DMS 273 treated with DMSO at 0.1 percent for 48 hours (cell line): Measurements from ENCODE around the gene PRTG.
"Not testable (repeated sequence)": the region's sequence is repeated elsewhere in the genome, so short reads cannot be mapped to it uniquely, and the experiment has no call there.

Source experiments
- DNase-seq: peaks from one replicate; lab custom pipeline; 2025; lab: John Stamatoyannopoulos, UW

Gene PRTG

DNA sequence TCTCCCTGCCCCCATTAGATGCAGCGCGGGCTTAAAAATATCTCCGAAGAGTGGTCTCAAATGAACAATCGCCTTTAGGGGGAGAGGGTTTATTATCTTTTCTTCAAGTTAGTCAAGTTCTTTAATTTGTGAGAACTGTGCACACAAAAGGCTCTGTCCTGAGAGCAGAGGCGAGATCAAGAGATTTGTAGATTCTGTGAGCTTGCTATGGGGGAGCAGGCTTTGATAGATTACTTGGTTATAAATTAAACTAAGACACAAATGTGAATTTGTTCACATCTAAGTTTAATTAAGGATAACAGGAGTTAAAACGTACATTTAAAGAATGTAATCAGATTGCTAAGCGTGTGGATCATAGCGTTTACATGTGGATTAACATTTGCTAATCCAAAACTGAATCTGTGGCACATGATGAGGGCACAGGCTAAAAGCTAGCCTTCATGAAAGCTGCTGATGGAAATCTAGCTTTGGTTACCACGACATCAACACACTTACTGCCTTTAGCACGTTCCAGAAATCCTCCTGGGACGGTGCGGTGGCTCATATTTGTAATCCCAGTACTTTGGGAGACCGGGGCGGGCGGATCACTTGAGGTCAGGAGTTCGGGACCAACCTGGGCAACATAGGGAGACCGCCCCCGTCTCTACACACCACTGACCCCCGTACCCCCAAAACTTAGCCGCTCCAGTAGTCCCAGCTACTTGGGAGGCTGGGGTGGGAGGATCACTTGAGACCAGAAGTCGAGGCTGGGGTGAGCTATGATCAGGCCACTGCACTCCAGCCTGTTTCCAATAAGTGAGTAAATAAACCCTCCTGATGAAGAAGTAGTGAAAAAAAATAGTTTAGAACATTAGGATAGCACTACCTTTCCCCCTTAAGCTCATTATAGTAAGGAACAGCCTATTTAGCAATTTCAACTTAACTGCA lies 1.0 kb upstream of the PRTG start:
- DNase-seq: no peak

DNA sequence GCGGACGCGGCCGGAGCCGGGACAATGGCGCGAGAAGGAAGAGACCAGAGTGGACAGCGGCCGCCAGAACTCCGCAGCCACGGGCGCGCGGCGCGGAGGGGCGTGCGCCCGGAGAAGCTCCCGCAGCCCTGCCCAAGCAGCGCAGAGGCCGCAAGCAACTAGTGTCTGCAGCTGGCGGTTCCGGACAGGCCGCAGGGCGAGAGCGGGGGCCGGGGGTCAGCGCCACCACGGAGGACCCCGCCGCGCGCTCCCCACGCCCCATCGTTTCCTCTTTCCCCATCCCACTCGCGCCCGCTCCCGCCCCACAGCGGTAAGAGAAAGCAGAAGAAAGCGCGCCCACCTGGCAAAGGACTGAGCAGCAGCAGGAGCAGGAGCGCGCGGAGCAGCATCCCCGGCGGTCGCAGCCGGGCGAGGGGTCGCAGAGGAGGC lies 440 bp downstream of the PRTG start:
- DNase-seq: no peak

DNA sequence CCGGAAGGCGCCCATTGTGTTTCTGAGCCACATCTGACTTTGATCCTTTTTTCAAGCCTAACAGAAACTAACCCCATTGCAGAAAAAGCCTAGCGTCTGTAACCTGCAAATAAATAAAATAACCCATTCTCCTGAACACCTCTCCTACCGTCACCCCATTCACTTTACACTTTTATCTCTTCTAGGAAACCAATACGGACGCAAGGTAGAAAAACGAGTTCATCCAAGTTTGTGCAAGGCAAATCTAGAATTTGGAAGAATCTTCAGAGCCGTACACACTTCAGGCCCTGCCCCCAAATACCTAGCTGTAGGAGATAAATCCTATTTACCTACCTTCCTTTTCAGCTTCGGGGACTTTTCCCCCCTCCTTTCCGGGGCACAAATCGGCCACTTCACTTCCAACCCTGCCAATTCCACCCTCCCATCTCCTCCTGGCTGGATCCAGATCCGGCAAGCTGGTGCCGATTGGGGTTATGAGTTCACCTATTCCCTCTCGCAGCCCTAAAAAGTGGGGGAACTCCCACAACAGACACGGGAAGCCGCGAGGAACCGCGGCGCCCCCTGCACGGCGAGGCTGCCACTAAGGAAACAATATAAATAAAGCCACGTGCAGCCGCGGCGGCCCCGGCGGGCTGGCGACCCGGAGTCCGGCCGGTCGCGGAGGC lies 987 bp downstream of the PRTG start:
- DNase-seq: no peak

DNA sequence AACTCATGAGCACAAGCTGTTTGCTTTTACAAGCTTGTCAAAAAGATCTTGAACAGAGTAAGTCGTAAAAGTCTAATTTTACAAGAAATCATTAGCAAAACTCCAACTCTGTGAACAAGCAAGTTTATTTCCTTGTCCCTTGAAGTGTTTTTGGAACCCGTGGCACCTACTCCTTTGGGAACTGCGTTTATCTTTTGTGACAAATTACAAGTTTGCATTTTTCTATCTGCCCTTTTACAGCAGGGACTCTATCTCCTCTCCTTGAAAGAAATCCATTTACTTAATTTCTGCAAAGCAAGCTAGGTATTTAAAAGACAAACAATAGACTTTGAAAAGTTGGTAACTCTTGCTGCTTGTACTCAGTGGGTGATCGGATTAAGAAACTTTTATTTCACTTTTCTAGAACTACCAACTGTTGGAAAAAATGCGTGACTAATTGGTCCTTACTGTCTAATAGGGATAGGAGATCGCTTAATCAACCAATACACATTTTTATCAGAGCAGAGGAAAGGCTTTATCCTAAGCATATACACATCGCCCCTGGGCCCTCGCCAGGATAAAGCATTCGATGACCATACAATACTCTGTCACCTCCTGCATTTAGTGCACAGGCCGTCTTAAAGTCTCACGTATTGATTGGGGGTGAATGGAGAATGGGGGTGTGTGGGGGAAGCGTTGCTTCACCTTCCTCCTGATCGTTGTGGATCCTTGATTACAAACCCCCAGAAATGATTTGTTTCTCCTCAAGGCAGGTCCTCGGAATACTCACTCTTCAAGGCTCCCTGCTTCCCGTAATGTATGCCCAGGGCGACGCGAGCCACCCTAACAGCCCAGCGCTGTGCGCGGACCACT lies 1.7 kb downstream of the PRTG start:
- no peak for DNase-seq

DNA sequence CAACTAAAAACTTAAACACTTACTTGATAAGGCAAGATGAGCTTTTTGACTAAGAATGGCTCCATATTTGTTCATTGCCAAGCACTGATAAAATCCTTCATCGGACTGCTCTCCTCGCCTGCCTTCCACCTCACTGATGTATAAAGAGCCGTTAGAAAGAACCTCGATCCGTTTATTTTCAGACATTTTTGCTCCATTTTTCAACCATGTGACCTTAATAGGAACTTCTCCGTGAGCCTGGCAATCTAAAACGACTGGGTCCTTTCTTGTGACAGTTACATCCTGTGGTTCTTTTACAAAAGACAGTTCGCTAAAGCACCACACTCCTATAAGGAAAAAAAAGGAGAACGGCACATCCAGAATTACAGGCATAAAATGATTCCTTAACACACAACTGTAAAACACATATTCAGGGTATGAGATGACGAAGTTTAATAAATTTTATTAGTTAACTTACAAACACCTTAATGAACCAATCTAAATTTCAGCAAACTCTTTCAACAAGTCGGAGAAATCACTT lies 2.5 kb downstream of the PRTG start:
- DNase-seq: no peak

DNA sequence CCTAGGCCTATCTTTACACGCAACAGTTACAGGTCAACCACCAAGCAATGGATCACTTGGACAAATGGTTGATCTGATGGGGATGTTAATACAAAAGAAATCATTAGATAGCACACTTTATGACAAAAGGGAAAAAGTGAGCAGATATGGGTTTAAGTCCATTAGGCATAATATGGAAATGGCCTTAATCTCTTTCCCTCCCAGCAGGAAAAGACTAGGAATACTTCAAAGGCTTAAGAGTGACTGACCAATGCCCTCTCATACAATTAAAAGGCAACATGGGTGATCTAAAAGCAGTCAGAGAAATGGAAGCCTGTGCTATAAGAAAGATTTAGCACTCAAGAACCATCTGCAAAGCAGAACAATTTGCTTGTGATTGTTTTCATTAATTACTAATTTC lies 3.3 kb downstream of the PRTG start:
- DNase-seq: no peak

DNA sequence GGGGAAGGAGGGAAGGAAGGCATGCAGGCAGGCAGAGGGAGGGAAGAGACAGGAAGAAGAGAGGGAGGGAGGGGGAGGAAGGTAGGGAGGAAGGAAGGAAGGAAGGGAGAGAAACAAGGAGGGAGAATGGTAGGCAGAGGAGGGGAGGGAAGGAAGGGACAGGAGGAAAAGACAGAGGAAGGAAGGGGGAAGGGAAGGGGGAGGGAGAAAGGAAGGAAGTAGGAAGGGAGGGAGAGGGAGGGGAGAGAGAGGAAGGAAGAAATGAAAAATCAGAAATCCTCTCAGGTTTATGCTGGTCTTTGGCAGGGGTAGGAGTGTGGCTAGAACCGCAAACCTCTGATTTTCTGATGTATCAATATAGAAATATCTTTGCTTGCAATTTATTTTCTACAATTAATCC lies 4.2 kb downstream of the PRTG start:
- no peak for DNase-seq

DNA sequence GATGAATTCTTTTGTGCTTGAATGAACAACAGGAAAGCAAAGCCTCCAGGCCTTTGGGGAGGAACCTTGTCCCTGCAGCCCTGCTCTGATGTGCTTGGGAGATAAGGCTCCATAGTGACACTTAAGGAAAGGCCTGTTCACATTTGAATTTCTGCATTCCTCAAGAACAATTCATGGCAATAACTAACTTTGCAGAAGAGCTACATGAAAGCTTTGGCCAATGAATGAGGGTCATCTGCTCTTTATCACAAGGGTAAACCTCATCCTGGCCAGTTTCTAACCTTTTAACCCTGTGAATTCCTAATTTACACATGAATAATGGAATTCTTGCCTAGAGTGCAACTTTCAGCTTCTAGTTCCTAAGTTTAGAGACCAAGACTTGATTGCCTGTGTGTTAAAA lies 5.6 kb downstream of the PRTG start:
- DNase-seq: no peak

DNA sequence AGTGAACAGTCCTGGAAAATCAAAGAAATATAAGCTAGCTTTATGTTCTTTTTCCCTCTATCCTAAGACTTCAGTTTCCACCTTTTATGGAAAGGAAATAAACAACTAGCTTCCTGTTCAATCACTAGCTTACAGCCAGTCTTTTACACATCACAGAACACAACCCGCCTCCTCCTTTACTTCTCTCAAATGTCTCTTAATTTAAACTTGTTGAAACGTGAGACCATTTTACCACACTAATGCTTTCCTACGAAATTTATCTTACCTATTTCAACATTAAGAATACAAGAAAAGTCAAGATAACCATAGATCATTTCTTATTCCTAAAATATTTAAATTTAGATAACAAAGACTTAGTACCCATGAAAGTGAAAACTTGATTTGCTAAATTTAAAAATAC lies 6.2 kb downstream of the PRTG start:
- no peak for DNase-seq

DNA sequence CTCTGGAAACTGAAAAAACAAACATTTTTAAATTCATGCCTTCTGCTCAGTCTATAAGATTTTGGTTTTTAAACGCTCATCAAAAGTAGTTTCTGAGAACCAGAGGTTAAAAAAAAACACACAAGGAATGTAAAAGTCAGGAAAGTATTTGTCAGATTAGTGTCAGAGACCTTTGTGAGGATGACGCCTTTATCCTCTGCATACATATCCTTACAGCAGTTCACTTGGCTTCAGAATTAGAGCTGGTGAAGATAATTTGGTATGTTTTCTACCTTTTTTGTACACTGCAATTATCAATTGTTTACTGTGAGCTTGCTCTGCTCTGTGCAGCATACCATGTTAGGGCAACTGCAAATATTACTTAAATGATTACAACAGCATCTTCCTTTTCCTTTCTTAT lies 8.3 kb downstream of the PRTG start:
- DNase-seq: no peak

DNA sequence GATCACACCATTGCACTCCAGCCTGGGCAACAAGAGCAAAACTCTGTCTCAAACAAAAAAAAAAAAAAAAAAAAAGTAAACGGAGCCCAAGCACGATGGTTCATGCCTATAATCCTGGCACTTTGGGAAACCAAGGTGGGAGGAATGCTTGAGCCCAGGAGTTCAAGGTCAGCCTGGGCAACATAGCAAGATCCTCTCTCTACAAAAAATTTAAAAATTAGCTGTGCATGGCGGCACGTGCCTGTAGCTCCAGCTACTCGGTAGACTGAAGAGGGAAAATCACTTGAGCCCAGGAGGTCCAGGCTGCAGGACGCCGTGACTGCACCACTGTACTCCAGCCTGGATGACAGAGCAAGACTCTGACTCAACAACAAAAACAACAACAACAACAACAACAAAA lies 9.5 kb downstream of the PRTG start:
- not testable (repeated sequence) for DNase-seq

DNA sequence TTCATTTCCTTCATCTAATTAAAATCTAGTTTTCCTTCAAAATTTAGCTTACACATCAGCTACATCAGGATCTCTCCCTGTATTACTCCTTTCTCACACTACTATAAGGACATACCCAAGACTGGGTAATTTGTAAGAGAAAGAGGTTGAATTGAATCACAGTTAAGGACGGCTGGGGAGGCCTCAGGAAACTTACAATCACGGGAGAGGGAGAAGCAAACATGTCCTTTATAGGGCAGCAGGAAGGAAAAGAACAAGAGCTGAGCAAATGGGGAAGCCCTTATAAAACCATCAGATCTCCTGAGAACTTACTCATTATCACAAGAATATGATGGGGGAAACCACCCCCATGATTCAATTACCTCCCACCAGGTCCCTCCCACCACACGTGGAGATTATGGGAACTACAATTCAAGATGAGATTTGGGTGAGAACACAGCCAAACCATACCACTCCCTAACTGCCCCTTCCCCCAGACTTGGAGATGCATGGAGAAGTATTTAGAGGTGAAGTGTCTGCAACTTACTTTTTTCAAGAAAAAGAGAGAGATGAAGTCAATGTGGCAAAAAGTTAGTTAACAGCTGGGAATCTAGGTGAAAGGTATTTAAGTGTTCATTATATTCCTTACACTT lies 21.3 kb downstream of the PRTG start:
- DNase-seq: no peak

DNA sequence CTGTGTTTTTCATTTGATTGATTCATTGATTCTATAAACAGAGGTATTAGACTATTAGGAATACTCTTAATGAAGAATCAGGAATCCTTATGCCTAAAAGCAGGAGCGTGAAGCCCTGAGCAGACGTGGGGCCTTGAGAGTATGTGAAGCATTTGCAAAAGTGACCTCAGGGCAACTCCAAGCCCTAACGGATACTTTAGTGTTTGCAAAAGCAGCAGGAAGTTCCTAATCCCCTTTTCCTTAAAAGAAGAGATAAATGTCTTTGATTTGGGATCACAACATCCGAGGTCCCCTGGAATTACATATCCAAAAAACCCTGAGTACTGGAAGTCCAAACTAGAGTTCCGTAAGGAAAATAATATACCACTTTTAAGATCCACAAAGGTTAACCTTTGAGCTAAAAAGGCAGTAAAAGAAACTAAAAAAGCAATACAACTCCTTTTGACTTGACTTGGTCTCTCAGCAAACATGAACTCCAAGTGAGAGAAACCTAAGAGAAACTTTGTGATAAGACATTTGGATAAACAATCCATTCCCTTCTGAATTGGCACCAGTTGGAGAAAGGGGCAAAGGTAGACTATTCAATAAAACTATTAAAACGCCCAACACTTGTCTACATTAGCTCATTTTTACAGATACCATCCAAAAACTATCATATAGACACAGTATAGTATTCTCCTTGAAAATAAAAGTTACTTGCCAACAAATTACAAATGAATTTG lies 27.4 kb downstream of the PRTG start:
- no peak for DNase-seq

DNA sequence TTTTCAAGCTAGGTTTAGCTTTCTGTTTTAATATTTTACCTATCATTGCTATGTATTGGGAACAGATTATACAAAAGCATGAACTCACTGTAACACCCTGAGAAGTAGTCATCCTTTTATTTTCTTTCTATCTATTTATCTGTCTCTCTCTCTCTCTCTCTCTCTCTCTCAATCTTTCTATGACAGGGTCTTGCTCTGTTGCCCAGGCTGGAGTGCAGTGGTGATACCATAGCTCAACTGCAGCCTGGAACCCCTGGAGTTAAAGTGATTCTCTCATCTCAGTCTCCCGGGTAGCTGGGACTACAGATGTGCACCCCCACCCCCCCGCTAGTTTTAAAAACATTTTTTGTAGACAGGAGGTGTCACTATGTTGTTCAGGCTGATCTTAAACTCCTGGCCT lies 28.9 kb downstream of the PRTG start:
- DNase-seq: no peak

DNA sequence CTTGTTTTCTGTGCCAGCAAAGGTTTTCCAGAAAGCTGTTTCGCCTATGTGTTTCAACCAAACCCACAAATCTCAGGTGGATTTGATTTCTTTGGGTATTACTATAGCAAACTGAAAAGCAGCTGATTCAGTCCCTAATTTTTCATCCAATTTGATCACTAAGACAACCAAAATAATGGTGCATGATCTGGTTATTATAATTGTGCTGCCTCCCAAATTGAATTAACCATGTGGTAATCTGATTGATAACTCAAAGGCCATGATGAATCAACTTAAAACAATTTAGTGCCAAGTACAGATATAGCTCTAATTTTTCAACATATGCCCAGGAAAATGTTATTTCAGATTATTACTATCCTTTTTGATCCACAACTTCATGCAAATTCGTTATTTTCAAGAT lies 30.6 kb downstream of the PRTG start:
- no peak for DNase-seq

DNA sequence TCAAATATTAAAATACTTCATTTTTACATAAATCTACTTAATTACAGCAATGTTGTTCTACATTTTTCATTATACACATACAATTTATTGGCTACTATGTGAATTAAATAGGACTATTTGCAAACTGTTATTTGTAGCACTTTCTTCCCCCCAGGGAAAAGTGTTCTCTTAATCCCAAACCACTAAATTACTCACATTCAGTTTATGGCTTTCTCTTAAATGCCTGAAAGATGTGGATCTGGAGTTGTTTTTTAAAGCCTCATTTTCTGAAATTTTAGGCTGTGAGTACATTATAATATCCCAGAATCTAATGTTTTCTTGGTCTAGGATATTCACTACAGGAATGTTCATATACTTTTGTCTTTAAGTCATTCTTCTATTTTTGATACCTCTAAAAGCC lies 32.7 kb downstream of the PRTG start:
- no peak for DNase-seq

DNA sequence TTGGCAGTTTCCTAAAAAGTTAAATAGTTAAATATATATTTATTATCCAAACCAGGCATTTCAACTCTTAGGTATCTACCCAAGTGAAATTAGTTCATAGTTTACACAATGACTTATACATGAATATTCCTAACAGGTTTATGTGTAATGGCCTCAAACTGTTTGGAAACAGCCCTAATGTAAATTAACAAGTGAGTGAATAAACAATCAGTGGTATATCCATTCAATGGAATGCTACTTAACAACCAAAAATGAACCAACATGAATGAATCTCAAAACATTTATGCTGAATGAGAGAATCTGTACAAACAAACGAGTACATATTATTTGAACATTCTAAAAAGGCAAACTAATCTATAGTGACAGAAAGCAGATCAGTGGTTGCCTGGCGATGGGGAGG lies 33.5 kb downstream of the PRTG start:
- DNase-seq: no peak

DNA sequence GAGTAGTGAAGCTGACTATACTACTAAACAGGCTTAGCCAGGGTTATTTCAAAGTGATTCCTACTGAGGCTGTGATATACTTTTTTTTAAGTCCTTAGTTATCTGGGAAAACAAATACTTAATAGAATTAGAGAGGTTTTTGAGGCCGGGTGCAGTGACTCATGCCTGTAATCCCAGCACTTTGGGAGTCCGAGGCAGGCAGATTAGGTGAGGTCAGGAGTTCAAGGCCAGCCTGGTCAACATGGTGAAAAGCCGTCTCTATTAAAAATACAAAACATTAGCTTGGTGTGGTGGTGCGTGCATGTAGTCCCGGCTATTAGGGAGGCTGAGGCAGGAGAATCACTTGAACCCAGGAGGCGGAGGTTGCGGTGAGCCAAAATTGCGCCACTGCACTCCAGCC lies 34.2 kb downstream of the PRTG start:
- DNase-seq: no peak

DNA sequence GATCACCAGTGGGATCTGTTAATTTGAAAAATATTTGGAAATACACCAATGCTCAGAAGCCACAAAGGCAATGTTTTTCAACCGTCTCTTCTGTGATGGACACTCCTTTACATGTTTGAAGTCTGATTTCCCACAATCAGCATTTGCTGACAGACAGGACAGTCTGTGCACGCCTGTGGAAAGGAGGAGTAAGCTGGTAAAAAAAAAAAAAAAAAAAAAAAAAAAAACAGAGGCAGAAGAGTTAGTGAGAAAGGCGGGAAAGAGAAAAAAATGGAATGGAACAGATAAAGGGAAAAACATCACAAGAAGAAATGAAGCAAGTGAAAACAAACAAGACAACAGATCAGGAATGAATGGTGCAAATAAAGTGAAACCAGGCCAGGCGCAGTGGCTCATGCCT lies 35.0 kb downstream of the PRTG start:
- DNase-seq: no peak

DNA sequence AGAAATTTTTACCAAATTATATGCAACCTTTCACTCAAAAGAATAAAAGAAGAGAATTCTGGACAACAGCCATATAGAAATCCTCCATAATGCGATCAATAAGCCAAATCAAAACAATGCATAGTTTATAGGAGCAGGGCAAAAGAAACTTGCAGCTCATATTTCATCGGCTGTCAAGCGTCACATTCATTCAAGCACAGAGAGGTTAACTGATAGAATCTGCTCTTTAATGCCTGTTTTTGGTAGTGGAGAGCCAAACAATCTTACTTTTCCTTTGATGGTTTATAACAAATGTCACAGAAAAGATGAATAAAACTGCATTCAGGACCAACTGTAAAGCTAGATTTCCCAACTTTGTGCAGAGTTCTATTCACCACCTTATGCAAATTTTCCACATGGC lies 35.4 kb downstream of the PRTG start:
- no peak for DNase-seq

DNA sequence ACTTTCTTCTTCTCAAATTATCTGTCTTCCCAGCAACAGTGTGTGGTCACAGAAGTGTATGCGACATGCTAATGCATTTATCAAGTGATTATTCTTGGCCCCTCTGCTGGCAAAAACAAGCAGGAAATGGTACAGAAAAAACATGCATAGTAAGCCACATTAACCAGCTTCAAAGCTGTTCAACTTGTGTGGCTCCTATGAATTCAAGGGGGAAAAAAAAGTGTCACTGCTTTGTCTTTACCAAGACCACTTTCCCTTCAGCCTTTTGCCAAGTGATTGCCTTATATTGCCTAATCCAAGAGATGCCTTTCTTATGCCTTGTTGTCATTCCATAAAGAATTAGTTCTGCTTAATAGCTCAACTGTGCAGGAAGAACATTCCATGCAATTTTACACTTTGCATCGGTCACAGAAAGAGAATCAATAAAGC lies 39.1 kb downstream of the PRTG start:
- DNase-seq: no peak
